Upper lobe of left lung (tissue), 6 donors: ENCODE results near the gene KIF26B. TPM values are rescaled to one million over a fixed set of nuclear protein-coding genes. Genes with fewer than 3 reads are reported as not detected.

Source experiments
- ATAC-seq, 2 donors: fragments of 200-7000 bp; cut with Tn5 transposase; one replicate each; pipeline ENCODE4 v1.9.1; 2022; ENCODE audit warnings: mild to moderate bottlenecking in 2 of 2, moderate library complexity in 2 of 2; ENCODE audit not compliant: low FRiP score in 2 of 2
- DNase-seq, 2 donors: peaks; one replicate each; pipeline ENCODE4 v3.0.0-alpha.2; 2019 to 2020
- H3K27ac ChIP-seq, 4 donors: fragments of 200-600 bp; sonication (generic); one replicate each; pipeline ENCODE4 v1.5.1; 2016 to 2019
- H3K27me3 ChIP-seq, 4 donors: fragments of 200-600 bp; sonication (generic); one replicate each; pipeline ENCODE4 v1.5.1; 2017 to 2019
- H3K36me3 ChIP-seq, 4 donors: fragments of 200-600 bp; sonication (generic); one replicate each; pipeline ENCODE4 v1.5.1; 2016 to 2019
- H3K4me1 ChIP-seq, 4 donors: fragments of 200-600 bp; sonication (generic); one replicate each; pipeline ENCODE4 v1.5.1; 2018 to 2019
- H3K4me3 ChIP-seq, 4 donors: fragments of 200-600 bp; sonication (generic); one replicate each; pipeline ENCODE4 v1.5.1; 2017 to 2019; ENCODE audit warnings: mild to moderate bottlenecking in 2 of 4, moderate library complexity in 1 of 4
- H3K9me3 ChIP-seq, 4 donors: fragments of 200-600 bp; sonication (generic); one replicate each; pipeline ENCODE4 v1.5.1; 2018 to 2019
- CTCF ChIP-seq, 6 experiments: fragments of 450-650 bp in 4 of 6; fragments of 200-600 bp in 2 of 6; sonication (generic) in 2 of 6; IDR thresholded peaks; one replicate each; pipeline ENCODE4 v1.5.1; 2016 to 2019; ENCODE audit warnings: antibody characterized with exemption in 6 of 6
- EP300 ChIP-seq, 4 donors: sonication (generic); formaldehyde crosslinking; IDR thresholded peaks; one replicate each; pipeline ENCODE4 v1.5.1; 2017; ENCODE audit warnings: antibody characterized with exemption in 4 of 4, control low read depth in 2 of 4
- POLR2A ChIP-seq, 4 donors: fragments of 450-650 bp; IDR thresholded peaks; one replicate each; pipeline ENCODE4 v1.5.1; 2016 to 2017; ENCODE audit warnings: antibody characterized with exemption in 4 of 4, mild to moderate bottlenecking in 2 of 4
- POLR2AphosphoS5 ChIP-seq, 2 donors: sonication (generic); formaldehyde crosslinking; IDR thresholded peaks; one replicate each; pipeline ENCODE4 v1.5.1; 2017; ENCODE audit warnings: antibody characterized with exemption in 2 of 2
- WGBS, 2 donors: methylation state at CpG; one replicate each; pipeline ENCODE4 v1.1.5; 2017 to 2018; 5-methylcytosine and 5-hydroxymethylcytosine counted together
- total RNA-seq, 6 donors: library from RNA; depleted of rRNA in 4 of 6; stranded (reverse); fragments of >200 nt in 4 of 6; gene quantifications; one replicate each; pipeline versions ENCODE4 v1.1.0 to v1.2.1, GENCODE V29; 2016 to 2021
- donor health status: DM: no; HTN: no; CAD: no; lungs with moderate emphysema.
- donor health status: DM: no; HTN: yes; CAD: no; lungs with severe emphysema.

The KIF26B gene
- total RNA-seq, 6 donors from 2014 or later: 1.2 to 4.3 (median 2.1) TPM

GRCh38 chr1:245411245-245412036 is 256.7 kb downstream of the KIF26B start:
- TF ChIP-seq POLR2A (IDR thresholded peaks at IDR 0.05) (no peak), CTCF (IDR thresholded peaks at IDR 0.05) (no peak), POLR2AphosphoS5 (IDR thresholded peaks at IDR 0.05) (no peak), EP300 (IDR thresholded peaks at IDR 0.05) (no peak)
- Histone ChIP-seq H3K36me3 (no peaks in the 10 kb centered on the region), H3K4me1 (no peaks in the 10 kb centered on the region), H3K27ac (no peak overlapping the region), H3K9me3 (no peaks in the 10 kb centered on the region), H3K27me3 (no peaks in the 10 kb centered on the region), H3K4me3 (no peak overlapping the region)
- WGBS, 2 donors: 80 to 83% methylated on average over 13 of the region's 14 CpGs
- no peak for DNase-seq
- no peak for ATAC-seq

GRCh38 chr1:245412306-245412705 is 257.5 kb downstream of the KIF26B start:
- WGBS, 2 donors: 68 to 72% methylated on average over 5 of the region's 5 CpGs

GRCh38 chr1:245416781-245417180 is 262.0 kb downstream of the KIF26B start:
- ATAC-seq: no peak
- Histone ChIP-seq H3K27ac (no peak overlapping the region), H3K4me3 (no peak overlapping the region), H3K36me3 (no peaks in the 10 kb centered on the region), H3K9me3 (no peaks in the 10 kb centered on the region), H3K27me3 (no peaks in the 10 kb centered on the region), H3K4me1 (no peaks in the 10 kb centered on the region)
- DNase-seq: no peak
- TF ChIP-seq EP300 (IDR thresholded peaks at IDR 0.05) (no peak), POLR2AphosphoS5 (IDR thresholded peaks at IDR 0.05) (no peak), POLR2A (IDR thresholded peaks at IDR 0.05) (no peak), CTCF (IDR thresholded peaks at IDR 0.05) (no peak)
- 88 to 90% methylated on average over 2 of the region's 2 CpGs for WGBS, 2 donors

More at GRCh38 chr1:245412306-245412705, 257.5 kb downstream of the KIF26B start:
- ATAC-seq (no peak), DNase-seq (no peak)
- no peak overlapping the region for H3K4me3 ChIP-seq
- H3K4me1 ChIP-seq: no peaks in the 10 kb centered on the region
- no peak for TF ChIP-seq POLR2A (IDR thresholded peaks at IDR 0.05)
- TF ChIP-seq EP300 (IDR thresholded peaks at IDR 0.05): no peak
- TF ChIP-seq CTCF (IDR thresholded peaks at IDR 0.05): no peak
- TF ChIP-seq POLR2AphosphoS5 (IDR thresholded peaks at IDR 0.05): no peak
- H3K27me3 ChIP-seq: no peaks in the 10 kb centered on the region
- H3K9me3 ChIP-seq: no peaks in the 10 kb centered on the region
- no peaks in the 10 kb centered on the region for H3K36me3 ChIP-seq
- H3K27ac ChIP-seq: no peak overlapping the region

GRCh38 chr1:245418077-245418476 is 263.3 kb downstream of the KIF26B start:
- H3K27ac ChIP-seq: no peak overlapping the region
- DNase-seq (peak in 1 of 2 donors; percentile 25), ATAC-seq (no peak)
- no peaks in the 10 kb centered on the region for H3K36me3 ChIP-seq
- no peak overlapping the region for H3K4me3 ChIP-seq
- no peaks in the 10 kb centered on the region for H3K9me3 ChIP-seq
- TF ChIP-seq POLR2A (IDR thresholded peaks at IDR 0.05) (no peak), CTCF (IDR thresholded peaks at IDR 0.05) (no peak), POLR2AphosphoS5 (IDR thresholded peaks at IDR 0.05) (no peak), EP300 (IDR thresholded peaks at IDR 0.05) (no peak)
- WGBS, 2 donors: 69 to 79% methylated on average over 11 to 14 of the region's 14 CpGs
- H3K27me3 ChIP-seq: no peaks in the 10 kb centered on the region
- no peaks in the 10 kb centered on the region for H3K4me1 ChIP-seq
